SK-N-SH treated with all-trans-retinoic acid at 6 μM for 48 hours (cell line): Measurements from ENCODE around the gene RIPOR3.

Source experiments
- SNAI2 ChIP-seq: fragments of 250-450 bp; sonication (Bioruptor Pico); IDR thresholded peaks from 2 replicates; pipeline ENCODE4 v1.5.0; 2020; ENCODE audit warnings: mild to moderate bottlenecking, moderate library complexity
- TOX ChIP-seq: fragments of 250-450 bp; sonication (Bioruptor Pico); IDR thresholded peaks from 2 replicates; pipeline ENCODE4 v1.8.0; 2021; ENCODE audit warnings: mild to moderate bottlenecking, moderate library complexity, borderline replicate concordance

- TF ChIP-seq TOX (CRISPR knock-in tag) (no peak), SNAI2 (no peak)
Observed at GRCh38 chr20:50673146-50673465, 18.2 kb downstream of the RIPOR3 start.
